Kidney (tissue), 14 donors: ENCODE results near the gene PACSIN2. TPM values are rescaled to one million over a fixed set of nuclear protein-coding genes. Genes with fewer than 3 reads are reported as not detected.

ENCODE experiments used
- DNase-seq, 5 donors: peaks; one replicate each; pipeline ENCODE4 v3.0.0-alpha.2; 2013 to 2020
- FAIRE-seq: peaks from 2 replicates; lab custom pipeline; 2012; peaks lifted over from hg19 to GRCh38; lab: Jason Lieb, UNC
- H3K27ac ChIP-seq, 2 donors: one replicate each; pipeline ENCODE4 v1.7.0; 2013; ENCODE audit warnings: low read depth in 2 of 2, low read length in 2 of 2, inconsistent platforms in 1 of 2
- H3K27me3 ChIP-seq: one replicate; pipeline ENCODE4 v1.7.1; 2013; ENCODE audit warnings: low read length, inconsistent platforms; ENCODE audit not compliant: control insufficient read depth, insufficient read depth
- H3K36me3 ChIP-seq, 3 donors: one replicate each; pipeline versions ENCODE4 v1.7.0 to v1.7.1; 2013; ENCODE audit warnings: low read length in 3 of 3, control low read depth in 1 of 3, inconsistent platforms in 1 of 3; ENCODE audit not compliant: insufficient read depth in 3 of 3, control insufficient read depth in 2 of 3
- H3K4me1 ChIP-seq, 3 donors: one replicate each; pipeline versions ENCODE4 v1.7.0 to v1.7.1; 2013; ENCODE audit warnings: low read length in 3 of 3, inconsistent platforms in 1 of 3, low read depth in 1 of 3; ENCODE audit not compliant: control insufficient read depth in 2 of 3, insufficient read depth in 2 of 3
- H3K4me3 ChIP-seq, 3 donors: one replicate each; pipeline versions ENCODE4 v1.7.0 to v1.8.1; 2013; ENCODE audit warnings: low read length in 3 of 3, control low read depth in 1 of 3, inconsistent platforms in 1 of 3
- H3K9ac ChIP-seq, 3 donors: one replicate each; pipeline versions ENCODE4 v1.7.0 to v1.7.1; 2013; ENCODE audit warnings: low read length in 3 of 3, control low read depth in 1 of 3, inconsistent platforms in 1 of 3
- H3K9me3 ChIP-seq, 3 donors: one replicate each; pipeline versions ENCODE4 v1.7.0 to v1.7.1; 2013; ENCODE audit warnings: low read length in 3 of 3, control low read depth in 1 of 3, inconsistent platforms in 1 of 3; ENCODE audit not compliant: control insufficient read depth in 2 of 3, insufficient read depth in 1 of 3
- intact Hi-C: fragments of 100-400 bp; cut with DNase I; formaldehyde crosslinking; loops from one replicate; pipeline ENCODE4 v1.11.1; 2022
- polyA plus RNA-seq: library from polyadenylated mRNA; stranded (reverse); fragments of 350-450 nt; fragmentation: Illumina TruSeq; extraction: RNeasy Lipid Tissue Mini Kit (QIAGEN cat#74804); gene quantifications from one replicate; pipeline ENCODE4 v1.2.3, GENCODE V29; 2014; ENCODE audit warnings: low read depth, low replicate concordance; ENCODE audit not compliant: insufficient read depth
- total RNA-seq: library from RNA; stranded (reverse); fragmentation: NEBNext Ultra II Directional; extraction: Animal tissue kit (Norgen Biotek cat#: 25700); gene quantifications from one replicate; pipeline ENCODE4 v1.2.1, GENCODE V29; 2021
- TF ChIP-seq, protein P1 (sequence below): IDR thresholded peaks from 3 replicates; pipeline ENCODE4 v1.5.1; 2012; ENCODE audit warnings: mild to moderate bottlenecking, moderate library complexity, borderline replicate concordance; ENCODE audit not compliant: insufficient read depth; ENCODE audit errors: extremely low read depth
- donor health status: control.
- donor health status: control.
- donor health status: control.
- donor health status: control.
- donor health status: control.
- donor health status: DM: yes; HTN: yes; CAD: no.
- donor health status: Normal renal cell carcinoma (clear cell type).

Gene PACSIN2
- total and polyA plus RNA-seq, 2 donors from 2014 or later: 56.3 to 105 TPM

DNA sequence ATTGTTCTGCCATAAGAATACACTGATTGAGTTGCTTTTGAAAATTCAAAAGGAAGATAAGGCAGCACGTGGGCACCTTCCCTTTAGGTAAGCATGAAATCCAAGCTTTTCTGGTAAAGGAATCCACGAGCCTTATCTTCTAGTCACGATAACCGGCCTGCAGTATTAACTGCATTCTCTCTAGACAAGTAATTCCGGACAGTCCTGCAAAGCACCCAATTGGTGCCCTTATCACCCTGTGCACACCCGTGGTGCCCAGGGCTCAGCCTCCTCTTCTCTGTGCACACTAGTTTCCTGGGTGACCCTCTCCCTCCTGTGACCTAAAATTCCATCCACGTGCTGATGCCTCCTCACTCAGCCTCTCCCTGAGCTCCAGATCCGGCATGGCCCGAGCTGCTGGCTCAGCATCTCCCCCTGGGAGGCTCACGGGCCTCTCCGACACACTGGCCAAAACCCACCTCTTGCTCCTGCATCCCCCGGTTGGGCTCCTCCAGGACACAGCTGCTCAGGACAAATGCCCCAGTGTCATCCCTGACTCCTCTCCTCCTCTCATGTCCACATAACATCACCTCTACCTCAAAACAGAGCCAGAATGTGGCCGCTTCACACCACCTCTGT, 63.7 kb downstream of the PACSIN2 start:
- TF ChIP-seq, protein P1, sequence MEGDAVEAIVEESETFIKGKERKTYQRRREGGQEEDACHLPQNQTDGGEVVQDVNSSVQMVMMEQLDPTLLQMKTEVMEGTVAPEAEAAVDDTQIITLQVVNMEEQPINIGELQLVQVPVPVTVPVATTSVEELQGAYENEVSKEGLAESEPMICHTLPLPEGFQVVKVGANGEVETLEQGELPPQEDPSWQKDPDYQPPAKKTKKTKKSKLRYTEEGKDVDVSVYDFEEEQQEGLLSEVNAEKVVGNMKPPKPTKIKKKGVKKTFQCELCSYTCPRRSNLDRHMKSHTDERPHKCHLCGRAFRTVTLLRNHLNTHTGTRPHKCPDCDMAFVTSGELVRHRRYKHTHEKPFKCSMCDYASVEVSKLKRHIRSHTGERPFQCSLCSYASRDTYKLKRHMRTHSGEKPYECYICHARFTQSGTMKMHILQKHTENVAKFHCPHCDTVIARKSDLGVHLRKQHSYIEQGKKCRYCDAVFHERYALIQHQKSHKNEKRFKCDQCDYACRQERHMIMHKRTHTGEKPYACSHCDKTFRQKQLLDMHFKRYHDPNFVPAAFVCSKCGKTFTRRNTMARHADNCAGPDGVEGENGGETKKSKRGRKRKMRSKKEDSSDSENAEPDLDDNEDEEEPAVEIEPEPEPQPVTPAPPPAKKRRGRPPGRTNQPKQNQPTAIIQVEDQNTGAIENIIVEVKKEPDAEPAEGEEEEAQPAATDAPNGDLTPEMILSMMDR: no peak
- H3K36me3 ChIP-seq: no peaks in the 10 kb centered on the region
- DNase-seq (no peak), FAIRE-seq (no peak)
- H3K27ac ChIP-seq: no peak overlapping the region
- H3K4me1 ChIP-seq: peaks cover 0 to 18% (median 10%) of the 10 kb centered on the region in 3 donors
- H3K27me3 ChIP-seq: no peaks in the 10 kb centered on the region
- no peak overlapping the region for H3K4me3 ChIP-seq
- H3K9ac ChIP-seq: no peak overlapping the region
- intact Hi-C loops: no loop called here
- no peaks in the 10 kb centered on the region for H3K9me3 ChIP-seq

DNA sequence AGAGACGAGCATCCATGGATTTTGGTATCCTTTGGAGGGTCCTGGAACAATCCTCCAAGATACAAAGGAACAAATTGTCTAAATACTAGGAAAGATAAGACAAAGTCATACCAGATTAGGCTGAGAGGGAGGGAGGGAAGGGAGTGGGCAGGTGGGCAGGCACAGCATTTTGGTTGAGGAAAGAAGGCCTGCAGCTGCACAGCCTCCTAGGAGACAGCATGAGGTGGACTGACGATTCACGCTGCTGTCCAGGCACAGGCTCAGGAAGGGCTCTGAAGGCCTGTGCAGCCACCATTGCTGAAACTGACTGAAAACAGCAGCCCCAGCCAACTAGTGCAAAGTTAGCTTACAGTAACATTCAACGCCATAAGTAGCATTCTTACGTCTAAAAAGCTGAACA, 64.7 kb downstream of the PACSIN2 start:
- Histone ChIP-seq H3K27ac (no peak overlapping the region), H3K27me3 (no peaks in the 10 kb centered on the region), H3K4me3 (no peak overlapping the region), H3K9ac (no peak overlapping the region), H3K36me3 (no peaks in the 10 kb centered on the region), H3K4me1 (peaks cover 4 to 22% (median 18%) of the 10 kb centered on the region in 3 donors), H3K9me3 (no peaks in the 10 kb centered on the region)
- TF ChIP-seq, protein P1: no peak
- intact Hi-C loops: no loop called here
- DNase-seq: no peak
- no peak for FAIRE-seq

DNA sequence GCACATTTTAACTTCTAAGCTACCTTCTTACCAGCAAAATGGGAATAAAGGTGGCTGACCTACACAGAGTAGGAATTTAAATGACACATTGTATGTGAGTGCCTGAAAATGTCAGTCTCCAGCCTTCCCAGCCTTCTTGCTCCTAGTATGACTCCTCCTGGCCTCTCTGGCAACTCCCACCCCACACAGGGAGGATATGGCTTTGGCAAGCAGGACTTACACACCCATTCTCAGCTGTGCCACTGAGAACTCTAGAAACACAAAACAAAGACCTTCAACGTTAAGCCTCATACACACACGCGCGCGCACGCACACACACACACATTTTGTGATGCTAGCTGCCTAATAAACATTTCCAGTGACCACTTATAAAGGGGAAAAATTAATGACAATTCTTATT, 65.8 kb downstream of the PACSIN2 start:
- DNase-seq (no peak), FAIRE-seq (no peak)
- H3K9me3 ChIP-seq: no peaks in the 10 kb centered on the region
- intact Hi-C loops: no loop called here
- TF ChIP-seq, protein P1: no peak
- no peaks in the 10 kb centered on the region for H3K27me3 ChIP-seq
- H3K9ac ChIP-seq: no peak overlapping the region
- H3K4me1 ChIP-seq: peaks cover 4 to 23% (median 19%) of the 10 kb centered on the region in 3 donors
- no peak overlapping the region for H3K4me3 ChIP-seq
- no peaks in the 10 kb centered on the region for H3K36me3 ChIP-seq
- H3K27ac ChIP-seq: no peak overlapping the region

DNA sequence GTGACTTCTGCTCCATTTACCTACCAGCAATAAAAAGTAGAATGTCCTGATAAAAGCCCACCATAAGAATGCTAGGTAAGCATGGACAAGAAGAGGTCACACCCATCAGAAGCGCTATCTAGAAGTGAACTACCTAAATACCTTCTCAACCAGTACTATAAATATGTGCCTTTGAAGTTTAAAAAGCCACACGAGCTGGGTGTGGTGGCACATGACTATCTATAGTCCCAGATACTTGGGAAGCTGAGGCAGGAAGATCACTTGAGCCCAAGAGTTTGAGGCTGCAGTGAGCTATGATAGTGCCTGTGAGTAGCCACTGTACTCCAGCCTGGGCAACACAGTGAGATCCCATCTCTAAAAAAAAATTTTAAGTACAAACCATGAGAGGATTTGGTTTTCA, 66.7 kb downstream of the PACSIN2 start:
- TF ChIP-seq, protein P1: no peak
- no peaks in the 10 kb centered on the region for H3K36me3 ChIP-seq
- H3K27me3 ChIP-seq: no peaks in the 10 kb centered on the region
- no peak for DNase-seq
- no peak for FAIRE-seq
- H3K9ac ChIP-seq: no peak overlapping the region
- no peaks in the 10 kb centered on the region for H3K9me3 ChIP-seq
- no peak overlapping the region for H3K4me3 ChIP-seq
- intact Hi-C loops: no loop called here
- H3K4me1 ChIP-seq: peaks cover 4 to 26% (median 17%) of the 10 kb centered on the region in 3 donors
- no peak overlapping the region for H3K27ac ChIP-seq
